Activated T-cell treated with anti-CD3 and anti-CD28 coated beads for 1 hour (primary cell): Measurements from ENCODE around the gene FBXL16.
"Not testable (repeated sequence)": the region's sequence is repeated elsewhere in the genome, so short reads cannot be mapped to it uniquely, and the experiment has no call there.

Source experiments
- DNase-seq: peaks from one replicate; pipeline ENCODE4 v3.0.0-alpha.2; 2020; ENCODE audit warnings: low read depth

FBXL16 gene

DNA sequence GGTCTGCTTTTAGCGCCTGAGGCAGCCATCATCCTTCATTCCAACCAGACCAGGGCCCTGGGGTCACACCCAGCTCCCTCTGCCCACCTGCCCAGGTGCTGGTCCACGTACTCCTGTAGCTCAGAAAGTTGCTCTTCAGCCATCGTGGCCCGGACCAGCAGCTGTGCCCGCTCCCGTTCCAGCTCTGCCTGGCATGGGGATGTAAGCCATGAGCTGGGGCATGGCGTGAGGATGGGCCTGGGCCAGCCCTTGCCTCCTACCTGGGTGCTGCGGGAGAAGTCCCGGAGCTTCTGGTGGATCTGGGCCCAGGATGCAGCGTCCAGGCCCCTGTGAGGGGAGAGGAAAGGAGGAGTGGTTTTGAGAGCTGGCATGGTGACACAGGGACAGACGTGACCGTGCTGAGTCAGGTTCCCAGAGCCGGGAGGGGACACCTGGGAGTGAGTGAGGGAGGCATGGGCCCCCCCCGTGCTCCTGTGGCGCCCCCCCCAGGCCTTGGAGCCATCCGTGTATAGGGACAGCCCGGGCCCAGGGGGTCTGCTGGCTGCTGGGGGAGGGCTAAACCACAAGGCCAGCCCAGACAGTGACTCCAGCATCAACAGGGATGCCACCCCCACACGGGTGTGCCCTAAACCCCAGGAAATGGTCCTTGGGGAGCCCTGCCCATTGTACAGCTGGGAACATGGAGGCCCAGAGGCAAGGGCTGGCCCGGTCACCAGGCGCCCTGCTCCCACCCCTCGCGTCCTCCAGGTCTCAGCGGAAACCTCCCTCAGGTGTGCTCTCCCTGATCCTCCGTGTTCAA is 17.4 kb upstream of the FBXL16 start:
- no peak for DNase-seq

- DNase-seq = no peak
Measured at GRCh38 chr16:721765-722540, 16.4 kb upstream of the FBXL16 start.

GRCh38 chr16:720990-721764 is 15.6 kb upstream of the FBXL16 start, which contains the start of gene ANTKMT:
ANTKMT (plus strand) TSS chr16:721146; CDS start chr16:721275, 129 bp downstream.
- peak; percentile 49 for DNase-seq

DNA sequence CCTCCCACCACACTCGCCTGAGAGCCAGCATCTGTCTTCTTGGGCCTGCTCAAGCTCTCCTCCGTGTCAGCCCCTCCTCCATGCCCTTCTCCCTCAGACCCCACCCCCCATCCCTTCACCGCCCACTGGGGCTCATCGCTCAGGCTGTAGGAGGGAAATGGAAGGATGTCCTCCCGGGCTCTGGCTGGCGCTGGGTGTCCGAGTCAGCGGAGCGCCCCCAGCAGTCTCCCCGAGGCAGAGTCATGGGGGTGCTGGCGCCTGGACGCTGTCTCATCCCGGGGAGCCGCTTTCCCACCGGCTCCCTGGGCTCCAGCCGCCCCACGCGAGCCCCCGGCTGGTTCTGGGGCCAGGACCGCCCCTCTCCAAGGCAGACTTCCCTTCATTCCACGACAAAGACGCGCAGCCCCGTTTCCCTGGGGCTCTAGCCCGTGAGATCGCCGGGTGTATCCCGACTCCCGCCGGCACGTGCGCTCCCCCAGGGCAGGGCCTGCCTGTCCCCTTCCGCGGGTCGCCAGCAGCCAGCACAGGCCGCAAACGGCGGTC is 14.9 kb upstream of the FBXL16 start:
- DNase-seq = no peak

DNA sequence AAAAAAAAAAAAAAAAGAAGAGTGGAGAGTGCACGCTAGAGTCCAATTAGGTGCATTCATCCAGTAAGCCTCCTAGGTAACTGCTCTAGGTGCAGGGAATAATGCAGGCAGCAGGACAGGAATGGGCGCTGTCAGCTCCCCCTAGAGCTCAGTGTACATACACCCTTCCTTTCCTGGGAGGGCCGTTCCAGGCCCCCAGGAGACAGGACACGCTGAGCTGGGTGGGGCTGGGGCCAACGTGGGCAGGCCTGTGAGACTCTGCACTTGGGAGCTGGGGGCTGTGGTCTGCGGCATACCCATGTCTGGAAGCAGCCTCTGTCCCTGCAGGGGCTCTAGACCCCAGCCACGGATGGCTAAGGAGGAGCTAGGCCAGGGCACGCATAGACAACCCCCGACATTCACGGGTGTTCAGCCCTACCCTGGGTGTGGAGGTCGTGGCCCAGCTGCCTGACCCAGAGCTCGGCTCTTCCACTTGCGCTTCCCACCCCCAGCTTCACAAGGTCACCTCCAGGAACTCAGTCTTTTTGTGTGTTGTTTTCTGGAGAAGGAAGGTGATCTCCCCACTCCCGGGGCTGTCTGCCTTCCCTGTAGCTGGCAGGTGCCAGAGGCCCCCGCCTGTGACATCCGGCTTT is 14.3 kb upstream of the FBXL16 start:
- DNase-seq = no peak

GRCh38 chr16:718922-719321 is 13.3 kb upstream of the FBXL16 start:
- DNase-seq = no peak

DNA sequence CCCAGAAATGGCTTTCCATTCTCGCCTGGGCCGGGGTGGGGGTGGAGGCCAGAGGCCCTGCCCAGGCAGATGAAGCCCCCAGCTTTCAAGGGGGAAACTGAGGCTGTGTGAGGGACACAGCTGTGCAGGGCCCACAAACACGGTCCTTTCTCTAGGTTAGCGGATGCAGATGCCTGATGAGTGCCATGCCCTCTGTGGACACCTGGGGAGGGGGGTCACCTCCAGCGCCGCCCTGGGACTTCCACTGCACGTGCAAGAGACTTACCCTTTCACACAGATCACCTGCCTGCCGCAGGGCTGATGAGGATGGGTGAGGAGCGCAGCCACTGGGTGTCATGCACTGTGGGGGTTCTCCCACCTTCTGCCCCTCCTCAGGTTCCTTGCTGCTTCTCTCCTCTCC is 12.8 kb upstream of the FBXL16 start:
- no peak for DNase-seq

DNA sequence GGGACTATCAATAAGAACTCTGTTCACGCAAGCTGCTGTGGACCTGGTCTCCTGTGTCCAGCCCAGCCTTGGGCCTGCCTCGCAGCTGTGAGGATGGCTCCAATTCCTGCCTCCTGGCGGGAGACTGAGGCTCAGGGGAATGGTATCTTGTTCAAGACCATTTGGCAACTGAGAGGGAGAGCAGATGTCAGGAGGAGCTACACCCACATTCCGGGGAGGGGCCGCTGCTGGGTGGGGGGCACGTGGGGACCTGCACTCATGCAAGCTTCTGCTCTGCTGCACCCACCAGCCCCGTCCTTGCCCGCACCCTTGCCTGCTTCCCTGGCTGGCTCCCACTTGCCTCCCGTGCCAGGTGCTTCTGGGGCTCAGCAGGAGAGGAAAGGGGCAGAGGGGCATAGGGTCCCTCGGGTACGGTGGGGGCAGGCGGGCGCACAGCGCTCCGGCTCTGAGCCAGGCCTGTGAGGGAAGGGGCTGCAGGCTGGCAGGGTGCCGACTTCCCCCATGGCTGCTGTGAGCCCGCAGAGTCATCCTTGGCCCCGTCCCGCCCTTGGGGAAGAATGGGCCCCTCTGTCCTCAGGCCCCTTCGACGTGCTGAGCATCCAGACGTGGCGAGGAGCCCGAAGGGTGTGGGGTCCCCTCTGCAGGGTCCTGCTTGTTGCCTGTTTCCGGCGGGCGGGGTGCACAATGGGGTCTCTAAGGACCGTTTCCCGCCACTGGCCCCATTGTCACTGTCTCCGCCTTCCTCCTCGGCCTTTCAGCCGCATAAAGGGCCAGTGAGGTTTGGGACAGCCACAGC is 12.0 kb upstream of the FBXL16 start:
- no peak for DNase-seq

GRCh38 chr16:716768-717325 is 11.2 kb upstream of the FBXL16 start:
- no peak for DNase-seq

- DNase-seq = no peak
Measured at GRCh38 chr16:716200-716568, 10.6 kb upstream of the FBXL16 start.

DNA sequence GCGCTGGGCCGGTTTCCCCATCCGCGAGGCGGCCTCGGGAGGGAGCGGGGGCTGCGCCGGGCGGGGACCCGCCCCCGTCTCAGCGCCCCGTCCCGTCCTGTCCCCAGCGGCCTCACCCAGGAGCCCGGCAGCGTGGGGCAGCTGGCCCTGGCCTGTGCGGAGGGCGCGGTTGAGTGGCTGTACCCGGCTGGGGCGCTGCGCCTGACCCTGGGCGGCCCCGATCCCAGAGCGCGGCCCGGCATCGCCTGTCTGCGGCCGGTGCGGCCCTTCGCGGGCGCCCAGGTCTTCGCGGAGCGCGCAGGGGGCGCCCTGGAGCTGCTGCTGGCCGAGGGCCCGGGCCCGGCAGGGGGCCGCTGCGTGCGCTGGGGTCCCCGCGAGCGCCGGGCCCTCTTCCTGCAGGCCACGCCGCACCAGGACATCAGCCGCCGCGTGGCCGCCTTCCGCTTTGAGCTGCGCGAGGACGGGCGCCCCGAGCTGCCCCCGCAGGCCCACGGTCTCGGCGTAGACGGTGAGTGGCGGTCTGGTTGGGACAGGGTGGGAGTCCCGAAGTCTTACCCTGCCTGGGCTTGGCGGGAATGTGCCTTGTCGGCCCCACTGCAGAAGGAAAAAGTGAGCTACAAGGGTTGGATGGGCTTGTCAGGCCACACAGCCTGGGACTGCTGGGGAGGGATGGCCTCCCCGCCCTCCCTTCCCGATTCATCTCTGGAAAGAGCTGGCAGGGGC is 10.0 kb upstream of the FBXL16 start:
- no peak for DNase-seq

GRCh38 chr16:714558-715476 is 9.2 kb upstream of the FBXL16 start, which contains the start of gene METRN:
METRN (plus strand) TSS chr16:715118; CDS start chr16:715290, 172 bp downstream.
- DNase-seq = peak; percentile 88

DNA sequence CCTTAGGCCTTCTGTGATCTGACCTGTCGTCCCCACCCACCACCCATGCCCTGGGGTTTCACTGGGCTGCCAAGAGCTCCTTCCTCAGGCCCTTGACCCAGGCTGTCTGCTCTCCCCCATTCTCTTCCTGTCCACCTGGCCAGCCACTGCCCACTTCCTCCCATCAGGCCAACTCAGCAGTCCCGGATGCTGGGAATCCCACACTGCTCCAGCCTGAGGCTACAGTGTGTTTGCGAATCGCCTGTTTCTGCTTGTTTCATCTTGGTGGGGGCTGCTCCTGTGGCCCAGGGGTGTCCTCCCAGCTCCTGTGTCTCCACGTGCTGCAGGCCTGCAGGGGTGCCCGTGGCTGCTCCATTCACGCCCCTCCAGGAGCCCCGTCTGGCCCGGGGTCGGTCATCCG is 8.5 kb upstream of the FBXL16 start:
- no peak for DNase-seq

DNA sequence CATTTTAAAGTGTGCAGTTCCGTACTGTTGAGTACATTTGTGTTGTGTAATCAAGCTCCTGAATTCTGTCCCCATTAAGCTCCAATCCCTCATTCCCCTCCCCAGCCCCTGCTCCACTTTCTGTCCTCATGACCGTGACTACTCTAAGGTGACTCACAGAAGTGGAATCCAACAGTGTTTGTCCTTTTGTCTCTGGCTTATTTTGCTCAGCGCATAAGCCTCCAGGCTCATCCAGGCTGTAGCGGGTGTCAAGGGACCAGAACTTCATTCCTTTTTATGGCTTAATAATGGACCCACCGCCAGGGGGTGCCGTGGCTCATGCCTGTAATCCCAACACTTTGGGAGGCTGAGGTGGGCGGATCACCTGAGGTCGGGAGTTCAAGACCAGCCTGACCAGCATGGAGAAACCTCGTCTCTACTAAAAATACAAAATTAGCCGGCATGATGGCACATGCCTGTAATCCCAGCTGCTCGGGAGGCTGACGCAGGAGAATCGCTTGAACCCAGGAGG is 7.2 kb upstream of the FBXL16 start:
- DNase-seq = not testable (repeated sequence)

- DNase-seq = peak; percentile 74
Measured at GRCh38 chr16:711548-712320, 6.1 kb upstream of the FBXL16 start.

- DNase-seq = no peak
Measured at GRCh38 chr16:711084-711483, 5.5 kb upstream of the FBXL16 start.

GRCh38 chr16:710500-711075 is 5.0 kb upstream of the FBXL16 start:
- no peak for DNase-seq
